Breast epithelium (tissue), 4 donors: Measurements from ENCODE around the gene AMIGO2. TPM values are rescaled to one million over a fixed set of nuclear protein-coding genes. Genes with fewer than 3 reads are reported as not detected.

ENCODE experiments used
- DNase-seq, 2 donors: peaks; one replicate each; pipeline ENCODE4 v3.0.0-alpha.2; 2019; ENCODE audit warnings: low spot score in 2 of 2
- H3K27ac ChIP-seq, 2 donors: fragments of 200-600 bp; sonication (generic) in 1 of 2; one replicate each; pipeline ENCODE4 v1.5.1; 2016 to 2019; ENCODE audit warnings: mild to moderate bottlenecking in 1 of 2
- H3K27me3 ChIP-seq, 2 donors: fragments of 200-600 bp; sonication (generic) in 1 of 2; one replicate each; pipeline versions ENCODE4 v1.5.1 to v1.6.0; 2017 to 2019; ENCODE audit warnings: control low read depth in 1 of 2, mild to moderate bottlenecking in 1 of 2
- H3K36me3 ChIP-seq: fragments of 200-600 bp; one replicate; pipeline ENCODE4 v1.5.1; 2019
- H3K4me1 ChIP-seq, 2 donors: fragments of 200-600 bp; sonication (generic); one replicate each; pipeline ENCODE4 v1.5.1; 2016 to 2019; ENCODE audit warnings: control low read depth in 1 of 2
- H3K4me3 ChIP-seq, 3 donors: fragments of 200-600 bp; sonication (generic); 1 replicate in 2 of 3; 2 replicates in 1 of 3; pipeline ENCODE4 v1.5.1; 2016 to 2019; ENCODE audit warnings: mild to moderate bottlenecking in 3 of 3, moderate library complexity in 2 of 3
- H3K9me3 ChIP-seq, 2 donors: fragments of 200-600 bp; sonication (generic) in 1 of 2; one replicate each; pipeline ENCODE4 v1.5.1; 2016 to 2019; ENCODE audit warnings: control low read depth in 1 of 2
- POLR2A ChIP-seq: fragments of 450-650 bp; IDR thresholded peaks from one replicate; pipeline ENCODE4 v1.6.1; 2016; ENCODE audit warnings: antibody characterized with exemption, mild to moderate bottlenecking, moderate library complexity
- POLR2AphosphoS5 ChIP-seq, 3 donors: sonication (generic); formaldehyde crosslinking; IDR thresholded peaks; one replicate each; pipeline ENCODE4 v1.6.1; 2017; ENCODE audit warnings: antibody characterized with exemption in 3 of 3
- intact Hi-C: fragments of 100-400 bp; cut with DNase I; formaldehyde crosslinking; loops from one replicate; pipeline ENCODE4 v1.15.1; 2023; ENCODE audit warnings: low total_unique reads
- total RNA-seq, 3 donors: library from RNA; depleted of rRNA; stranded (reverse); fragments of >200 nt; gene quantifications; one replicate each; pipeline ENCODE4 v1.1.0, GENCODE V29; 2016
- TF ChIP-seq, protein P1 (sequence below), 3 donors: fragments of 450-650 bp; IDR thresholded peaks; one replicate each; pipeline ENCODE4 v1.5.1; 2016 to 2017; ENCODE audit warnings: antibody characterized with exemption in 3 of 3, mild to moderate bottlenecking in 3 of 3, moderate library complexity in 3 of 3

AMIGO2 gene, protein sequence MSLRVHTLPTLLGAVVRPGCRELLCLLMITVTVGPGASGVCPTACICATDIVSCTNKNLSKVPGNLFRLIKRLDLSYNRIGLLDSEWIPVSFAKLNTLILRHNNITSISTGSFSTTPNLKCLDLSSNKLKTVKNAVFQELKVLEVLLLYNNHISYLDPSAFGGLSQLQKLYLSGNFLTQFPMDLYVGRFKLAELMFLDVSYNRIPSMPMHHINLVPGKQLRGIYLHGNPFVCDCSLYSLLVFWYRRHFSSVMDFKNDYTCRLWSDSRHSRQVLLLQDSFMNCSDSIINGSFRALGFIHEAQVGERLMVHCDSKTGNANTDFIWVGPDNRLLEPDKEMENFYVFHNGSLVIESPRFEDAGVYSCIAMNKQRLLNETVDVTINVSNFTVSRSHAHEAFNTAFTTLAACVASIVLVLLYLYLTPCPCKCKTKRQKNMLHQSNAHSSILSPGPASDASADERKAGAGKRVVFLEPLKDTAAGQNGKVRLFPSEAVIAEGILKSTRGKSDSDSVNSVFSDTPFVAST
- 10 to 100 TPM in 2 of 3 donors, 1 to 10 TPM in 1; 6.7 to 57.7 (median 28.2) TPM for total RNA-seq

DNA sequence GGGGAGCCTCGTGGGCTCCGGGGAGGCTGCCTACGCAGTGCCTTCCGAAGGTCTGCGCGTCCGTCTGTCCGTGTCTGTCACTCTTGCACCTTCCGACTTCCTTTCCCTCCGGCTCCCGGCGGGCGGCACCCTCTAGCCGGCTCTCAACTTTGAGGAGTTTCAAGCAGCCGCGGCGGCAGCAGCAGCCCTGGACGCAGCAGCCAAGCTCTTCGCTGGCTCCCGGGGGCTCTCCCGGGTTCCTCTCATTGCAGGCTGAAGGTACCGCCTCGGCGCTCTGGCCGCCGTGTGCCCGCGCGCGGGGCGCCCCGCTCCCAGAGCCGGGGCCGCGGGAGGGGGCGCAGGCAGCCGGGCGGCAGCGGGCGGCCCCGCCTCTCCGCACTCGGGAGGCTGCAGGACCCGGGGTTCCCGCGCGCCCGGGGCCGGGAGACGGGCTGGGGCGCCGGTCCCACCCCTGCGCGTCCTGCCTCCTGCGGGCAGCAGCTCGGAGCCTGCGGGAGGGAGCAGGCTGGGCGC lies at the start of gene AMIGO2, which contains the start of gene PCED1B:
Gene AMIGO2 (minus strand): TSS at position 492 of the 513 bp plus-strand sequence. CDS start 957 bp downstream, outside the sequence.
Gene PCED1B (plus strand): TSS at position 154 of the 513 bp plus-strand sequence. CDS start 155,443 bp downstream, outside the sequence.
- TF ChIP-seq POLR2AphosphoS5 (IDR thresholded peaks at IDR 0.05) (peak in 1 of 3 donors; percentile 20), POLR2A (no peak)
- TF ChIP-seq, protein P1, sequence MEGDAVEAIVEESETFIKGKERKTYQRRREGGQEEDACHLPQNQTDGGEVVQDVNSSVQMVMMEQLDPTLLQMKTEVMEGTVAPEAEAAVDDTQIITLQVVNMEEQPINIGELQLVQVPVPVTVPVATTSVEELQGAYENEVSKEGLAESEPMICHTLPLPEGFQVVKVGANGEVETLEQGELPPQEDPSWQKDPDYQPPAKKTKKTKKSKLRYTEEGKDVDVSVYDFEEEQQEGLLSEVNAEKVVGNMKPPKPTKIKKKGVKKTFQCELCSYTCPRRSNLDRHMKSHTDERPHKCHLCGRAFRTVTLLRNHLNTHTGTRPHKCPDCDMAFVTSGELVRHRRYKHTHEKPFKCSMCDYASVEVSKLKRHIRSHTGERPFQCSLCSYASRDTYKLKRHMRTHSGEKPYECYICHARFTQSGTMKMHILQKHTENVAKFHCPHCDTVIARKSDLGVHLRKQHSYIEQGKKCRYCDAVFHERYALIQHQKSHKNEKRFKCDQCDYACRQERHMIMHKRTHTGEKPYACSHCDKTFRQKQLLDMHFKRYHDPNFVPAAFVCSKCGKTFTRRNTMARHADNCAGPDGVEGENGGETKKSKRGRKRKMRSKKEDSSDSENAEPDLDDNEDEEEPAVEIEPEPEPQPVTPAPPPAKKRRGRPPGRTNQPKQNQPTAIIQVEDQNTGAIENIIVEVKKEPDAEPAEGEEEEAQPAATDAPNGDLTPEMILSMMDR (IDR thresholded peaks at IDR 0.05): no peak
- Histone ChIP-seq H3K9me3 (no peaks in the 10 kb centered on the region), H3K27me3 (no peaks in the 10 kb centered on the region), H3K4me1 (no peaks in the 10 kb centered on the region), H3K36me3 (no peaks in the 10 kb centered on the region), H3K4me3 (peak within 1 kb of the TSS; percentile 74 to 84 (median 77)), H3K27ac (peak within 1 kb of the TSS; percentile 94)
- DNase-seq: peak; percentile 54 to 66
- intact Hi-C loops: no loop called here

GRCh38 chr12:47126246-47126645 lies 46.5 kb upstream of the AMIGO2 start:
- TF ChIP-seq, protein P1 (IDR thresholded peaks at IDR 0.05): no peak
- TF ChIP-seq POLR2A (no peak), POLR2AphosphoS5 (IDR thresholded peaks at IDR 0.05) (no peak)
- DNase-seq: no peak
- no peak overlapping the region for H3K27ac ChIP-seq
- intact Hi-C loops: no loop called here
- no peaks in the 10 kb centered on the region for H3K36me3 ChIP-seq
- H3K9me3 ChIP-seq: no peaks in the 10 kb centered on the region
- no peaks in the 10 kb centered on the region for H3K4me1 ChIP-seq
- no peaks in the 10 kb centered on the region for H3K27me3 ChIP-seq
- no peak overlapping the region for H3K4me3 ChIP-seq

DNA sequence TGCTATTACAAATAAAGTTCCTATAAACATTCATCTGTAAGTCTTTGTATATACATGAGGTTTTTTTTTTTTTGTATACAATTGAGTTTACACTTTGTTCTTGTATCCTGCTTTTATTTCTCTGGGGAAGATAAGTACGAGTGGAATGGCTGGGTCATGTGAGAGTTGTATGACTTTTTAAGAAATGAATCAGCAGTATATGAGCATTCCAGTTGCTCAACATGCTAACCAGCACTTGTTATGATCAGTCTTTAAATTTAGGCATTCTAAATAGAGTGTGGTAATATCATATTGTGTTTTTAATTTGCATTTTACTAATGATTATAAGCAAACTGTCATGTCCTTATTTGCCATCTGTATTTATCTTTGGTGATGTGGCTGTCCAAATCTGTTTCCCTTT lies 44.7 kb upstream of the AMIGO2 start:
- H3K4me3 ChIP-seq: no peak overlapping the region
- no peaks in the 10 kb centered on the region for H3K9me3 ChIP-seq
- H3K36me3 ChIP-seq: no peaks in the 10 kb centered on the region
- no peak overlapping the region for H3K27ac ChIP-seq
- no peaks in the 10 kb centered on the region for H3K4me1 ChIP-seq
- H3K27me3 ChIP-seq: no peaks in the 10 kb centered on the region
- TF ChIP-seq, protein P1 (IDR thresholded peaks at IDR 0.05): no peak
- no peak for TF ChIP-seq POLR2A
- no peak for TF ChIP-seq POLR2AphosphoS5 (IDR thresholded peaks at IDR 0.05)
- intact Hi-C loops: no loop called here
- DNase-seq: no peak

DNA sequence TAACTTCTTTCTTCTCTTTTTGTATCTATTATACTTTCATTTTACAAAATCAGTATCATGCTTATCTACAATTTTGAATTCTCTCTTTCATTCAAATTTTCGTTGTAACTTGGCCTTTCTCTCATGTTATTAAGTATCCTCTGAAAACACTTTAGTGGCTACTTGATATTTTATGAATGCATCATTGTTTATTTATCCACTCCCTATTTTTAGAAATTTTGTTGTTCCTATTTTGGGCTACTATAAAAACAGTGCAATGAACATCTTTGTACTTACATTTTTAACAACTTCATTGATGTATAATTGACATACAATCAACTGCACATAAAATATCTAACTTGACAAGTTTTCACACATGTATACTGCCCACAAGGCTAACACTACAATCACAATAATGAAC lies 44.0 kb upstream of the AMIGO2 start:
- H3K36me3 ChIP-seq: no peaks in the 10 kb centered on the region
- intact Hi-C loops: no loop called here
- TF ChIP-seq, protein P1 (IDR thresholded peaks at IDR 0.05): no peak
- TF ChIP-seq POLR2A (no peak), POLR2AphosphoS5 (IDR thresholded peaks at IDR 0.05) (no peak)
- H3K4me3 ChIP-seq: no peak overlapping the region
- no peaks in the 10 kb centered on the region for H3K4me1 ChIP-seq
- DNase-seq: no peak
- no peaks in the 10 kb centered on the region for H3K27me3 ChIP-seq
- no peak overlapping the region for H3K27ac ChIP-seq
- H3K9me3 ChIP-seq: no peaks in the 10 kb centered on the region

DNA sequence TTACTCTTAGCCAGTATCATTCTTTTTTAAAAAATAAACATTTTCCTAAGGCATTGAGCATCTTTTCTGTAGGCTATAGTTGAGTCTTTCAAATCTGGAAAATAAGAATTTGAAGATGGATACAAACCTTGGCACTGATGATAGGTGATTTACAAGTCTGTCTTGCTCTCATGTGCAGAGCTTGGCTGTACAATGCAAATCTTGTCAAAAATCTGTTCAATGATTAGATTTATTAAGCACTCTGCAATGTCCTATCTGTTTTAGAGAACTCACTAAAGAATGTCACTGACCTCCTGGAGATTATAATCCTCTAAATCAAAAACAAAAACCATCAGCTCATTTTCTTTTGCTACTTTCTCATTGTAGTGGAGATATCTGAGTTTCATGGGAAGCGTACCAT lies 42.8 kb upstream of the AMIGO2 start:
- H3K27ac ChIP-seq: no peak overlapping the region
- intact Hi-C loops: no loop called here
- H3K27me3 ChIP-seq: no peaks in the 10 kb centered on the region
- no peaks in the 10 kb centered on the region for H3K36me3 ChIP-seq
- no peaks in the 10 kb centered on the region for H3K9me3 ChIP-seq
- no peak for TF ChIP-seq POLR2A
- TF ChIP-seq, protein P1 (IDR thresholded peaks at IDR 0.05): no peak
- TF ChIP-seq POLR2AphosphoS5 (IDR thresholded peaks at IDR 0.05): no peak
- no peak for DNase-seq
- no peak overlapping the region for H3K4me3 ChIP-seq
- no peaks in the 10 kb centered on the region for H3K4me1 ChIP-seq
